ENCODE data around the gene TRMU. TPM values are rescaled to one million over a fixed set of nuclear protein-coding genes. Genes with fewer than 3 reads are reported as not detected.

TRMU gene
- polyA plus RNA-seq, 1 donor (not counting 4 experiments of a cell fraction or from before 2014, with no cell fraction given) = 33.6 TPM

DNA sequence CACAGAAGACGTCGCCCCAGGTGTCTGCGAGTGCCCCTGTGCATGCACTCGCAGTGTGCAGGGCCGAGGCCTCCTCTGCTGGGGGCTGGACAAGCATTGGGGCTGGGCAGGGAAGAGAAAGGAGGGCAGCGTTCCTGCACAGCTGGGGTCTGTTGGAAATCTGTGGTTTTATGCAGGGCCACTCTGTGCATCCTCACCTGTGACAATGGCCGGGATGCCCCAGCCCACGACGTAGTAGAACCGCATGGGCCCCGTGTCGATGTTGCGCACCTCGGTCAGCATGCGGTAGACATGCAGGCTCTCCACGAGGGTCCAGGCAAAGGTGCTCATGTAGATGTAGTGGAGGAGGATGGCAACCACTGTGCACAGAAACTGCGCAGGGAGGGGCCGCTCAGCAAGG is 37.2 kb downstream of the TRMU start:
- peaks cover 4% of the 10 kb centered on the region for H4K20me1 ChIP-seq (ENCODE audit: control insufficient read depth, extremely low read depth, insufficient read depth, low read length)
- H3K4me2 ChIP-seq (ENCODE audit: control insufficient read depth, extremely low read depth, insufficient read depth, low read depth, low read length) = no peak overlapping the region
- DNase-seq (ENCODE audit: low read depth, low spot score) (no peak), FAIRE-seq (no peak)
- H3K79me2 ChIP-seq (ENCODE audit: control insufficient read depth, insufficient read depth, low read length) = no peaks in the 10 kb centered on the region
- no peaks in the 10 kb centered on the region for H3K27me3 ChIP-seq (ENCODE audit: control insufficient read depth, extremely low read depth, insufficient read depth, low read length)
- H3K9me1 ChIP-seq (ENCODE audit: control insufficient read depth, extremely low read depth, insufficient read depth, low read length) = no peaks in the 10 kb centered on the region
- dilution Hi-C loops (cut with MboI; ENCODE audit: extremely low pct_ligation_motif_present, low sequenced_read_pairs) = no loop called here
- peaks cover 7% of the 10 kb centered on the region for H3K4me1 ChIP-seq (ENCODE audit: control insufficient read depth, extremely low read depth, insufficient read depth, low read length)
- H3K27ac ChIP-seq (ENCODE audit: control insufficient read depth, insufficient read depth, low read length) = no peak overlapping the region
- TF ChIP-seq, protein P1, sequence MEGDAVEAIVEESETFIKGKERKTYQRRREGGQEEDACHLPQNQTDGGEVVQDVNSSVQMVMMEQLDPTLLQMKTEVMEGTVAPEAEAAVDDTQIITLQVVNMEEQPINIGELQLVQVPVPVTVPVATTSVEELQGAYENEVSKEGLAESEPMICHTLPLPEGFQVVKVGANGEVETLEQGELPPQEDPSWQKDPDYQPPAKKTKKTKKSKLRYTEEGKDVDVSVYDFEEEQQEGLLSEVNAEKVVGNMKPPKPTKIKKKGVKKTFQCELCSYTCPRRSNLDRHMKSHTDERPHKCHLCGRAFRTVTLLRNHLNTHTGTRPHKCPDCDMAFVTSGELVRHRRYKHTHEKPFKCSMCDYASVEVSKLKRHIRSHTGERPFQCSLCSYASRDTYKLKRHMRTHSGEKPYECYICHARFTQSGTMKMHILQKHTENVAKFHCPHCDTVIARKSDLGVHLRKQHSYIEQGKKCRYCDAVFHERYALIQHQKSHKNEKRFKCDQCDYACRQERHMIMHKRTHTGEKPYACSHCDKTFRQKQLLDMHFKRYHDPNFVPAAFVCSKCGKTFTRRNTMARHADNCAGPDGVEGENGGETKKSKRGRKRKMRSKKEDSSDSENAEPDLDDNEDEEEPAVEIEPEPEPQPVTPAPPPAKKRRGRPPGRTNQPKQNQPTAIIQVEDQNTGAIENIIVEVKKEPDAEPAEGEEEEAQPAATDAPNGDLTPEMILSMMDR (optimal IDR thresholded peaks at IDR 0.05 in 1 of 3, IDR thresholded peaks at IDR 0.05 in 1 of 3, conservative IDR thresholded peaks at IDR 0.05 in 1 of 3; ENCODE audit: extremely low read depth in 1 of 3, insufficient read depth in 2 of 3, low read length in 3 of 3) = no peak
- TF ChIP-seq EZH2 (IDR thresholded peaks at IDR 0.05; ENCODE audit: low read length) = no peak
- H3K9me3 ChIP-seq (ENCODE audit: control insufficient read depth, low read depth, low read length) = peaks cover 8% of the 10 kb centered on the region
- H2AFZ ChIP-seq (ENCODE audit: control insufficient read depth, low read length) = no peak overlapping the region
- no peak overlapping the region for H3K9ac ChIP-seq (ENCODE audit: control insufficient read depth, extremely low read depth, insufficient read depth, low read length)
- H3K36me3 ChIP-seq (ENCODE audit: control insufficient read depth in 2 of 2, extremely low read depth in 1 of 2, insufficient read depth in 2 of 2, low read length in 2 of 2) = peaks cover 9 to 19% of the 10 kb centered on the region in 2 experiments
- no peak overlapping the region for H3K4me3 ChIP-seq (ENCODE audit: control insufficient read depth in 2 of 3, extremely low read depth in 1 of 3, insufficient read depth in 2 of 3, low read depth in 1 of 3, low read length in 3 of 3)

DNA sequence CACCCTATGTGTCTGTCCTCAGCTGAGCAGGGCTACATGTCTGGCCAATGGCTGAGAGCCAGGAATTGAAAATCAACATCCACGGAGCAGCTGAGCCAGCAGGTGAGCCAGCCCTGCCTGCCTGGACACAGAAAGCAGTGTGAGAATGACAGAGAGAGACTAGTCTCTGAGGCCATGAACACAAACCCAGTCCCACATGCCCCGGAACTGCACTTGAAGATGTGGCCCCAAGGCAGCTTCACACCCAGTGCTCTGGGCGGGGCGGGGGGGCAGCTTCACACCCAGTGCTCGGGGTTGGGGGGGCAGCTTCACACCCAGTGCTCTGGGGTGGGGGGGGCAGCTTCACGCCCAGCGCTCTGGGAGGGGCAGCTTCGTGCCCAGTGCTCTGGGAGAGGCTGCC is 37.6 kb downstream of the TRMU start:
- no peak overlapping the region for H3K27ac ChIP-seq (ENCODE audit: control insufficient read depth, insufficient read depth, low read length)
- no peaks in the 10 kb centered on the region for H4K20me1 ChIP-seq (ENCODE audit: control insufficient read depth, extremely low read depth, insufficient read depth, low read length)
- H3K36me3 ChIP-seq (ENCODE audit: control insufficient read depth in 2 of 2, extremely low read depth in 1 of 2, insufficient read depth in 2 of 2, low read length in 2 of 2) = peaks cover 9 to 19% of the 10 kb centered on the region in 2 experiments
- TF ChIP-seq, protein P1 (optimal IDR thresholded peaks at IDR 0.05 in 1 of 3, IDR thresholded peaks at IDR 0.05 in 1 of 3, conservative IDR thresholded peaks at IDR 0.05 in 1 of 3; ENCODE audit: extremely low read depth in 1 of 3, insufficient read depth in 2 of 3, low read length in 3 of 3) = no peak
- no peak for TF ChIP-seq EZH2 (IDR thresholded peaks at IDR 0.05; ENCODE audit: low read length)
- no peaks in the 10 kb centered on the region for H3K79me2 ChIP-seq (ENCODE audit: control insufficient read depth, insufficient read depth, low read length)
- no peak for DNase-seq (ENCODE audit: low read depth, low spot score)
- H3K9me1 ChIP-seq (ENCODE audit: control insufficient read depth, extremely low read depth, insufficient read depth, low read length) = no peaks in the 10 kb centered on the region
- H2AFZ ChIP-seq (ENCODE audit: control insufficient read depth, low read length) = no peak overlapping the region
- H3K9me3 ChIP-seq (ENCODE audit: control insufficient read depth, low read depth, low read length) = peaks cover 8% of the 10 kb centered on the region
- H3K9ac ChIP-seq (ENCODE audit: control insufficient read depth, extremely low read depth, insufficient read depth, low read length) = no peak overlapping the region
- dilution Hi-C loops (cut with MboI; ENCODE audit: extremely low pct_ligation_motif_present, low sequenced_read_pairs) = no loop called here
- FAIRE-seq = no peak
- no peak overlapping the region for H3K4me3 ChIP-seq (ENCODE audit: control insufficient read depth in 2 of 3, extremely low read depth in 1 of 3, insufficient read depth in 2 of 3, low read depth in 1 of 3, low read length in 3 of 3)
- H3K27me3 ChIP-seq (ENCODE audit: control insufficient read depth, extremely low read depth, insufficient read depth, low read length) = no peaks in the 10 kb centered on the region
- peaks cover 3% of the 10 kb centered on the region for H3K4me1 ChIP-seq (ENCODE audit: control insufficient read depth, extremely low read depth, insufficient read depth, low read length)
- no peak overlapping the region for H3K4me2 ChIP-seq (ENCODE audit: control insufficient read depth, extremely low read depth, insufficient read depth, low read depth, low read length)

Measured in keratinocyte (primary cell).